Esophagus squamous epithelium (tissue), 5 donors: ENCODE results near the gene PRLR. TPM values are rescaled to one million over a fixed set of nuclear protein-coding genes. Genes with fewer than 3 reads are reported as not detected.

Source experiments
- DNase-seq: peaks from one replicate; lab custom pipeline; 2025; lab: John Stamatoyannopoulos, UW
- H3K27ac ChIP-seq, 4 donors: fragments of 200-600 bp; sonication (generic); one replicate each; pipeline ENCODE4 v1.5.1; 2016 to 2019; ENCODE audit warnings: mild to moderate bottlenecking in 1 of 4
- H3K27me3 ChIP-seq, 4 donors: fragments of 200-600 bp; sonication (generic); 1 replicate in 3 of 4; 2 replicates in 1 of 4; pipeline versions ENCODE4 v1.5.1 to v1.6.0; 2017 to 2021; ENCODE audit warnings: antibody characterized with exemption in 1 of 4
- H3K36me3 ChIP-seq, 3 donors: fragments of 200-600 bp; sonication (generic); one replicate each; pipeline ENCODE4 v1.5.1; 2016 to 2019
- H3K4me1 ChIP-seq, 3 donors: fragments of 200-600 bp; sonication (generic); one replicate each; pipeline ENCODE4 v1.5.1; 2017 to 2019
- H3K4me3 ChIP-seq, 4 donors: fragments of 200-600 bp; sonication (generic); 1 replicate in 3 of 4; 2 replicates in 1 of 4; pipeline ENCODE4 v1.5.1; 2016 to 2019; ENCODE audit warnings: mild to moderate bottlenecking in 2 of 4, moderate library complexity in 1 of 4
- H3K9me3 ChIP-seq, 3 donors: fragments of 200-600 bp; sonication (generic); one replicate each; pipeline ENCODE4 v1.5.1; 2016 to 2019
- CTCF ChIP-seq, 6 experiments: fragments of 450-650 bp in 4 of 6; fragments of 200-600 bp in 2 of 6; sonication (generic) in 2 of 6; IDR thresholded peaks; one replicate each; pipeline ENCODE4 v1.5.1; 2016 to 2019; ENCODE audit warnings: antibody characterized with exemption in 6 of 6, mild to moderate bottlenecking in 4 of 6, moderate library complexity in 4 of 6
- POLR2A ChIP-seq, 4 donors: fragments of 450-650 bp; IDR thresholded peaks; one replicate each; pipeline ENCODE4 v1.6.1; 2017; ENCODE audit warnings: antibody characterized with exemption in 4 of 4, mild to moderate bottlenecking in 4 of 4, moderate library complexity in 3 of 4
- WGBS, 2 donors: methylation state at CpG; one replicate each; pipeline ENCODE4 v1.1.5; 2018; 5-methylcytosine and 5-hydroxymethylcytosine counted together
- intact Hi-C: fragments of 100-400 bp; cut with DNase I; formaldehyde crosslinking; loops from one replicate; pipeline ENCODE4 v1.15.0; 2022
- total RNA-seq, 4 donors: library from RNA; depleted of rRNA; stranded (reverse); fragments of >200 nt; gene quantifications; one replicate each; pipeline ENCODE4 v1.1.0, GENCODE V29; 2016
- donor health status: DM: yes; HTN: yes; CAD: no.

The PRLR gene
- total RNA-seq, 4 donors from 2014 or later = 1.5 to 2.8 (median 2.3) TPM

- no peaks in the 10 kb centered on the region for H3K4me1 ChIP-seq
- H3K9me3 ChIP-seq = no peaks in the 10 kb centered on the region
- WGBS, 2 donors = 52 to 87% methylated on average over 1 to 3 of the region's 3 CpGs
- no peak overlapping the region for H3K27ac ChIP-seq
- H3K36me3 ChIP-seq = no peaks in the 10 kb centered on the region
- no peak for DNase-seq
- intact Hi-C loops = no loop called here
- H3K4me3 ChIP-seq = no peak overlapping the region
- peaks cover 0 to 4% (median 0%) of the 10 kb centered on the region in 4 donors for H3K27me3 ChIP-seq
- TF ChIP-seq POLR2A (IDR thresholded peaks at IDR 0.05) (no peak), CTCF (IDR thresholded peaks at IDR 0.05) (no peak)
These were observed 135.3 kb downstream of the PRLR start for GRCh38 chr5:35094948-35095347.

- Histone ChIP-seq H3K4me3 (no peak overlapping the region), H3K9me3 (no peaks in the 10 kb centered on the region), H3K27me3 (peaks cover 0 to 4% (median 0%) of the 10 kb centered on the region in 4 donors), H3K36me3 (no peaks in the 10 kb centered on the region), H3K27ac (no peak overlapping the region), H3K4me1 (no peaks in the 10 kb centered on the region)
- 71 to 97% methylated on average over 2 of the region's 2 CpGs for WGBS, 2 donors
- TF ChIP-seq POLR2A (IDR thresholded peaks at IDR 0.05) (no peak), CTCF (IDR thresholded peaks at IDR 0.05) (no peak)
- no peak for DNase-seq
- intact Hi-C loops = no loop called here
These were observed 137.6 kb downstream of the PRLR start for GRCh38 chr5:35092703-35093102.

GRCh38 chr5:35091704-35092103 lies 138.6 kb downstream of the PRLR start:
- H3K36me3 ChIP-seq = no peaks in the 10 kb centered on the region
- no peak for TF ChIP-seq POLR2A (IDR thresholded peaks at IDR 0.05)
- no peak for TF ChIP-seq CTCF (IDR thresholded peaks at IDR 0.05)
- WGBS, 2 donors = 70 to 80% methylated on average over 5 of the region's 5 CpGs
- H3K27me3 ChIP-seq = no peaks in the 10 kb centered on the region
- no peak overlapping the region for H3K27ac ChIP-seq
- no peaks in the 10 kb centered on the region for H3K9me3 ChIP-seq
- intact Hi-C loops = no loop called here
- DNase-seq = no peak
- H3K4me3 ChIP-seq = no peak overlapping the region
- no peaks in the 10 kb centered on the region for H3K4me1 ChIP-seq

- H3K4me3 ChIP-seq = no peak overlapping the region
- no peaks in the 10 kb centered on the region for H3K4me1 ChIP-seq
- H3K27ac ChIP-seq = no peak overlapping the region
- peak; percentile 53 to 80 (median 66) for TF ChIP-seq CTCF (IDR thresholded peaks at IDR 0.05)
- TF ChIP-seq POLR2A (IDR thresholded peaks at IDR 0.05) = no peak
- intact Hi-C loops = loop anchor here (5.0 kb wide), 1 partner anchor 838 kb away; no protein-coding TSS in a partner anchor
- no peak for DNase-seq
- WGBS, 2 donors = 38 to 47% methylated on average over 7 of the region's 7 CpGs
- H3K9me3 ChIP-seq = no peaks in the 10 kb centered on the region
- no peaks in the 10 kb centered on the region for H3K27me3 ChIP-seq
- no peaks in the 10 kb centered on the region for H3K36me3 ChIP-seq
These were observed 140.7 kb downstream of the PRLR start for GRCh38 chr5:35089334-35090314.

- H3K4me1 ChIP-seq = no peaks in the 10 kb centered on the region
- intact Hi-C loops = loop anchor here (5.0 kb wide), 1 partner anchor 839 kb away; no protein-coding TSS in a partner anchor
- no peak for TF ChIP-seq POLR2A (IDR thresholded peaks at IDR 0.05)
- no peak for TF ChIP-seq CTCF (IDR thresholded peaks at IDR 0.05)
These were observed 142.3 kb downstream of the PRLR start for GRCh38 chr5:35087991-35088390.

More at GRCh38 chr5:35087991-35088390, 142.3 kb downstream of the PRLR start:
- Histone ChIP-seq H3K27me3 (no peaks in the 10 kb centered on the region), H3K9me3 (no peaks in the 10 kb centered on the region), H3K36me3 (no peaks in the 10 kb centered on the region), H3K27ac (no peak overlapping the region), H3K4me3 (no peak overlapping the region)
- WGBS, 2 donors = 27 to 47% methylated on average over 2 to 3 of the region's 3 CpGs
- no peak for DNase-seq
